NOMO-1 (cell line): Measurements from ENCODE around the gene COL24A1.
A peak's percentile ranks its signal among the peaks of the same experiment; 100 is the strongest.
"Not testable (repeated sequence)": the region's sequence is repeated elsewhere in the genome, so short reads cannot be mapped to it uniquely, and the experiment has no call there.

ENCODE experiments used
- DNase-seq, 2 experiments: peaks; one replicate each; lab custom pipeline; 2025; ENCODE audit not compliant: unreplicated experiment in 2 of 2; lab: John Stamatoyannopoulos, UW

Gene COL24A1

GRCh38 chr1:85824066-85824840 lies 332.3 kb downstream of the COL24A1 start:
- no peak for DNase-seq

GRCh38 chr1:85822696-85823095 lies 333.9 kb downstream of the COL24A1 start:
- no peak for DNase-seq

GRCh38 chr1:85818371-85818770 lies 338.2 kb downstream of the COL24A1 start:
- DNase-seq: no peak

GRCh38 chr1:85816606-85817005 lies 340.0 kb downstream of the COL24A1 start:
- DNase-seq: no peak

- DNase-seq: no peak
Observed at GRCh38 chr1:85815906-85816305, 340.7 kb downstream of the COL24A1 start.

GRCh38 chr1:85806236-85806965 lies 350.2 kb downstream of the COL24A1 start:
- DNase-seq: no peak

- no peak for DNase-seq
Observed at GRCh38 chr1:85801520-85801919, 355.1 kb downstream of the COL24A1 start.

- DNase-seq: no peak
Observed at GRCh38 chr1:85799737-85800136, 356.8 kb downstream of the COL24A1 start.

GRCh38 chr1:85798419-85798818 lies 358.2 kb downstream of the COL24A1 start:
- DNase-seq: no peak

- DNase-seq: not testable (repeated sequence)
Observed at GRCh38 chr1:85777021-85777420, 379.6 kb downstream of the COL24A1 start.

- DNase-seq: no peak
Observed at GRCh38 chr1:85762804-85763203, 393.8 kb downstream of the COL24A1 start.

- no peak for DNase-seq
Observed at GRCh38 chr1:85756864-85757263, 399.7 kb downstream of the COL24A1 start.

- no peak for DNase-seq
Observed at GRCh38 chr1:85748120-85748519, 408.5 kb downstream of the COL24A1 start.

GRCh38 chr1:85746777-85747176 lies 409.8 kb downstream of the COL24A1 start:
- no peak for DNase-seq

- DNase-seq: no peak
Observed at GRCh38 chr1:85743814-85744213, 412.8 kb downstream of the COL24A1 start.

- no peak for DNase-seq
Observed at GRCh38 chr1:85734931-85735330, 421.6 kb downstream of the COL24A1 start.

GRCh38 chr1:85718678-85719340 lies 437.8 kb downstream of the COL24A1 start:
- no peak for DNase-seq

- DNase-seq: not testable (repeated sequence)
Observed at GRCh38 chr1:85714418-85715114, 442.0 kb downstream of the COL24A1 start.

GRCh38 chr1:85708829-85709227 lies 447.7 kb downstream of the COL24A1 start:
- no peak for DNase-seq

- DNase-seq: peak; percentile 93 to 99
Observed at GRCh38 chr1:85707990-85708828, 448.4 kb downstream of the COL24A1 start, which contains the start of gene ZNHIT6. ZNHIT6 (minus strand) TSS chr1:85708433; CDS start chr1:85708284, 149 bp downstream.
